HCT116 (cell line): Measurements from ENCODE around the gene C8A. TPM values are rescaled to one million over a fixed set of nuclear protein-coding genes. Genes with fewer than 3 reads are reported as not detected.

Experiments used
- ATAC-seq: fragments of 200-7000 bp; cut with Tn5 transposase; 2 replicates; pipeline ENCODE4 v1.9.1; 2020; ENCODE audit warnings: mild to moderate bottlenecking, moderate library complexity
- BruUV-seq: library from RNA; stranded (reverse); fragments of 400-500 nt; replicated peaks from 2 replicates; lab custom pipeline; 2021; lab: Mats Ljungman, UMichigan
- CTCF ChIA-PET: fragments of 300-600 bp; sonication (Branson Sonifier 250); formaldehyde crosslinking; loops from one replicate; lab custom pipeline; 2021; ENCODE audit warnings: antibody characterized with exemption; lab: Charles Lee
- POLR2A ChIA-PET: fragments of 300-600, 350-600 bp; sonication (Branson Sonifier 250); formaldehyde crosslinking; loops from one replicate; lab custom pipeline; 2021; ENCODE audit warnings: antibody characterized with exemption; lab: Charles Lee
- RAD21 ChIA-PET, 2 experiments: fragments of 300-600 bp; sonication (Branson Sonifier 250); formaldehyde crosslinking; loops; one replicate each; lab custom pipeline; 2023; ENCODE audit warnings: low total read pairs in 2 of 2; ENCODE audit not compliant: uncharacterized antibody in 2 of 2, unreplicated experiment in 2 of 2, low non-redundant PET in 1 of 2; lab: Charles Lee
- DNase-seq: peaks from one replicate; pipeline ENCODE4 v3.0.0-alpha.2; 2010; ENCODE audit warnings: low read depth, low spot score
- H2AFZ ChIP-seq: fragments of 200-600 bp; shearing (Covaris generic), sonication (generic); 2 replicates; pipeline ENCODE4 v1.6.1; 2017; ENCODE audit warnings: low read depth, mixed run types, mixed read lengths, antibody characterized with exemption, low read length; ENCODE audit not compliant: poor library complexity, severe bottlenecking
- H3K27ac ChIP-seq: 2 replicates; pipeline ENCODE4 v1.5.1; 2012; ENCODE audit warnings: low read depth, low read length
- H3K27me3 ChIP-seq: fragments of 200-600 bp; sonication (generic); 2 replicates; pipeline ENCODE4 v1.6.1; 2016; ENCODE audit warnings: mixed run types, low read length, mixed read lengths; ENCODE audit not compliant: insufficient read depth
- H3K36me3 ChIP-seq, 2 experiments: fragments of 200-500 bp in 1 of 2; fragments of 200-600 bp in 1 of 2; sonication (Bioruptor generic) in 1 of 2; sonication (generic) in 1 of 2; 2 replicates each; pipeline versions ENCODE4 v1.5.1 to v1.6.1; 2014 to 2016; ENCODE audit warnings: low read length in 2 of 2, inconsistent platforms in 1 of 2, mixed read lengths in 1 of 2, mixed run types in 1 of 2; ENCODE audit not compliant: insufficient read depth in 2 of 2, control insufficient read depth in 1 of 2
- H3K4me1 ChIP-seq, 2 experiments: fragments of 200-600 bp in 1 of 2; sonication (generic) in 1 of 2; 2 replicates each; pipeline versions ENCODE4 v1.5.1 to v1.6.1; 2012 to 2017; ENCODE audit warnings: low read length in 2 of 2, inconsistent platforms in 1 of 2, mild to moderate bottlenecking in 1 of 2, mixed read lengths in 1 of 2, mixed run types in 1 of 2, moderate library complexity in 1 of 2; ENCODE audit not compliant: insufficient read depth in 2 of 2, control insufficient read depth in 1 of 2
- H3K4me2 ChIP-seq: fragments of 200-600 bp; sonication (generic); 2 replicates; pipeline ENCODE4 v1.6.1; 2017; ENCODE audit warnings: mixed run types, low read length, mixed read lengths
- H3K4me3 ChIP-seq, 2 experiments: fragments of 200-600 bp in 1 of 2; sonication (generic) in 1 of 2; replicated peaks in 1 of 2; 2 replicates each; pipeline ENCODE4 v1.5.1; 2011 to 2016; ENCODE audit warnings: low read length in 2 of 2, control low read depth in 1 of 2, low read depth in 1 of 2, mild to moderate bottlenecking in 1 of 2, mixed read lengths in 1 of 2, mixed run types in 1 of 2
- H3K79me2 ChIP-seq: fragments of 200-600 bp; sonication (generic); 2 replicates; pipeline ENCODE4 v1.6.1; 2017; ENCODE audit warnings: mild to moderate bottlenecking, mixed run types, low read length, moderate library complexity, mixed read lengths; ENCODE audit not compliant: insufficient read depth
- H3K9ac ChIP-seq: fragments of 200-600 bp; sonication (generic); 2 replicates; pipeline ENCODE4 v1.6.1; 2016; ENCODE audit warnings: low read length, mixed read lengths
- H3K9me2 ChIP-seq: fragments of 200-600 bp; sonication (generic), shearing (Covaris generic); 2 replicates; pipeline ENCODE4 v1.6.1; 2017; ENCODE audit warnings: mixed run types, mild to moderate bottlenecking, moderate library complexity; ENCODE audit not compliant: insufficient read depth
- H3K9me3 ChIP-seq, 2 experiments: fragments of 200-500 bp in 1 of 2; fragments of 200-600 bp in 1 of 2; sonication (Bioruptor generic) in 1 of 2; sonication (generic) in 1 of 2; 2 replicates each; pipeline ENCODE4 v1.6.1; 2014 to 2017; ENCODE audit warnings: low read length in 2 of 2, mixed read lengths in 2 of 2, inconsistent platforms in 1 of 2, low read depth in 1 of 2, mild to moderate bottlenecking in 1 of 2, mixed run types in 1 of 2, moderate library complexity in 1 of 2; ENCODE audit not compliant: control insufficient read depth in 1 of 2, insufficient read depth in 1 of 2
- H4K20me1 ChIP-seq: fragments of 200-600 bp; sonication (generic), shearing (Covaris generic); 2 replicates; pipeline ENCODE4 v1.6.1; 2017; ENCODE audit warnings: mixed run types, mild to moderate bottlenecking, moderate library complexity; ENCODE audit not compliant: insufficient read depth
- CBX3 ChIP-seq: IDR thresholded peaks from 2 replicates; pipeline ENCODE4 v1.6.1; 2012; ENCODE audit warnings: low read depth
- CEBPB ChIP-seq: IDR thresholded peaks from 2 replicates; pipeline ENCODE4 v1.6.1; 2012; ENCODE audit warnings: low read depth
- EGR1 ChIP-seq: IDR thresholded peaks from 2 replicates; pipeline ENCODE4 v1.6.1; 2012; ENCODE audit warnings: low read depth
- EZH2phosphoT487 ChIP-seq: fragments of 200-600 bp; IDR thresholded peaks from 2 replicates; pipeline ENCODE4 v1.6.1; 2018; ENCODE audit warnings: antibody characterized with exemption, borderline replicate concordance
- FOSL1 ChIP-seq: IDR thresholded peaks from 2 replicates; pipeline ENCODE4 v1.6.1; 2012; ENCODE audit warnings: low read depth
- JUND ChIP-seq: IDR thresholded peaks from 2 replicates; pipeline ENCODE4 v1.6.1; 2012
- POLR2A ChIP-seq: IDR thresholded peaks from 2 replicates; pipeline ENCODE4 v1.7.0; 2011; ENCODE audit warnings: borderline replicate concordance; ENCODE audit not compliant: insufficient read depth, insufficient read length; ENCODE audit errors: extremely low read depth
- POLR2AphosphoS5 ChIP-seq: IDR thresholded peaks from 2 replicates; pipeline ENCODE4 v1.6.1; 2011; ENCODE audit warnings: mild to moderate bottlenecking, low read depth, low read length, moderate library complexity
- RAD21 ChIP-seq: IDR thresholded peaks from 2 replicates; pipeline ENCODE4 v1.6.1; 2012; ENCODE audit warnings: low read depth, mild to moderate bottlenecking
- REST ChIP-seq: IDR thresholded peaks from 2 replicates; pipeline ENCODE4 v1.6.1; 2012; ENCODE audit warnings: low read depth
- SIN3A ChIP-seq: IDR thresholded peaks from 2 replicates; pipeline ENCODE4 v1.6.1; 2012; ENCODE audit warnings: low read depth
- SP1 ChIP-seq: IDR thresholded peaks from 2 replicates; pipeline ENCODE4 v1.6.1; 2012; ENCODE audit warnings: low read depth
- TCF7L2 ChIP-seq: IDR thresholded peaks from 2 replicates; pipeline ENCODE4 v1.7.0; 2011; ENCODE audit warnings: borderline replicate concordance, inconsistent platforms; ENCODE audit not compliant: insufficient read depth, insufficient read length; ENCODE audit errors: extremely low read depth
- ZNF274 ChIP-seq: fragments of 200-500 bp; sonication (Bioruptor generic); IDR thresholded peaks from 2 replicates; pipeline ENCODE4 v1.6.1; 2014; ENCODE audit warnings: mild to moderate bottlenecking, low read depth, low read length, inconsistent platforms
- intact Hi-C: fragments of 100-400 bp; cut with micrococcal nuclease; formaldehyde crosslinking; loops from 2 replicates; pipeline ENCODE4 v1.10.0; 2022
- total RNA-seq: library from RNA; stranded (reverse); gene quantifications from one replicate; pipeline ENCODE4 v1.2.1, GENCODE V29; 2021; ENCODE audit not compliant: unreplicated experiment
- TF ChIP-seq, protein P1 (sequence below): IDR thresholded peaks from 2 replicates; pipeline ENCODE4 v1.6.1; 2011; ENCODE audit warnings: mild to moderate bottlenecking, low read length, moderate library complexity; ENCODE audit not compliant: insufficient replicate concordance; ENCODE audit errors: extremely low read depth
- TF ChIP-seq, protein P2 (sequence below), 3 experiments: fragments of 200-600 bp in 1 of 3; sonication (generic) in 1 of 3; IDR thresholded peaks in 2 of 3; conservative IDR thresholded peaks in 1 of 3; 2 replicates each; pipeline ENCODE4 v1.5.1; 2012 to 2017; ENCODE audit warnings: low read depth in 2 of 3, low read length in 2 of 3, antibody characterized with exemption in 1 of 3, borderline replicate concordance in 1 of 3, control low read depth in 1 of 3, mild to moderate bottlenecking in 1 of 3, mixed read lengths in 1 of 3, mixed run types in 1 of 3, moderate library complexity in 1 of 3; ENCODE audit not compliant: insufficient read depth in 1 of 3
- TF ChIP-seq, protein P3 (sequence below): IDR thresholded peaks from 2 replicates; pipeline ENCODE4 v1.6.1; 2012

Gene C8A
- total RNA-seq, 1 experiment from 2014 or later: 0.10 TPM

DNA sequence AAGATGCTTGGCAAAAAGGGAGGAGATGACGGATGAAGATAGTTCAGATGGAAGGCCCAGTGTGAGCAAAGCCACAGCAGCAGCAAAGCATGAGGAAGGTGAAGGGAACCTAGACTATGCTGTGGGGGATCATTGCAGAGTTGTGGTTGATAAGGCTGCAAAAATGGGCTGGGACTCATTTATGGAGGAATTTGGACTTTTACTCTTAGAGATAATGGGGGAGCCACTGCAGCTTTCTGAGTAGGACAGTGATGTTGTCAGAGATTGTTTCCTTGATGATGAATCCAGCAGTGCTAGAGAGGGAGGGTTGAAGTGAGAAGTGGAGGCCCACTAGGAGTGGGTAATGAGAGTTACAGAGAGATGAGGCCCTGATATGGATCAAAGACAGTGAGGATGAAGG lies 2.1 kb upstream of the C8A start:
- ChIA-PET RAD21 (no interaction called here), CTCF (no interaction called here), POLR2A (no interaction called here)
- Histone ChIP-seq H3K9me3 (no peaks in the 10 kb centered on the region), H3K4me1 (no peaks in the 10 kb centered on the region), H3K9me2 (no peaks in the 10 kb centered on the region), H3K4me2 (no peak overlapping the region), H3K9ac (no peak overlapping the region), H3K27me3 (peaks cover 26% of the 10 kb centered on the region), H3K36me3 (no peaks in the 10 kb centered on the region), H2AFZ (no peak overlapping the region), H4K20me1 (no peaks in the 10 kb centered on the region), H3K79me2 (no peaks in the 10 kb centered on the region), H3K27ac (no peak overlapping the region), H3K4me3 (no peak overlapping the region)
- DNase-seq (no peak), ATAC-seq (no peak)
- BruUV-seq: no TSS peak
- intact Hi-C loops: no loop called here
- TF ChIP-seq, protein P1, sequence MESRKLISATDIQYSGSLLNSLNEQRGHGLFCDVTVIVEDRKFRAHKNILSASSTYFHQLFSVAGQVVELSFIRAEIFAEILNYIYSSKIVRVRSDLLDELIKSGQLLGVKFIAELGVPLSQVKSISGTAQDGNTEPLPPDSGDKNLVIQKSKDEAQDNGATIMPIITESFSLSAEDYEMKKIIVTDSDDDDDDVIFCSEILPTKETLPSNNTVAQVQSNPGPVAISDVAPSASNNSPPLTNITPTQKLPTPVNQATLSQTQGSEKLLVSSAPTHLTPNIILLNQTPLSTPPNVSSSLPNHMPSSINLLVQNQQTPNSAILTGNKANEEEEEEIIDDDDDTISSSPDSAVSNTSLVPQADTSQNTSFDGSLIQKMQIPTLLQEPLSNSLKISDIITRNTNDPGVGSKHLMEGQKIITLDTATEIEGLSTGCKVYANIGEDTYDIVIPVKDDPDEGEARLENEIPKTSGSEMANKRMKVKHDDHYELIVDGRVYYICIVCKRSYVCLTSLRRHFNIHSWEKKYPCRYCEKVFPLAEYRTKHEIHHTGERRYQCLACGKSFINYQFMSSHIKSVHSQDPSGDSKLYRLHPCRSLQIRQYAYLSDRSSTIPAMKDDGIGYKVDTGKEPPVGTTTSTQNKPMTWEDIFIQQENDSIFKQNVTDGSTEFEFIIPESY: no peak
- no peak for TF ChIP-seq REST
- no peak for TF ChIP-seq JUND
- no peak for TF ChIP-seq ZNF274
- no peak for TF ChIP-seq CBX3
- no peak for TF ChIP-seq EZH2phosphoT487
- no peak for TF ChIP-seq POLR2A
- no peak for TF ChIP-seq POLR2AphosphoS5
- TF ChIP-seq EGR1: no peak
- no peak for TF ChIP-seq CEBPB
- TF ChIP-seq SIN3A: no peak
- TF ChIP-seq RAD21: no peak
- no peak for TF ChIP-seq SP1
- TF ChIP-seq TCF7L2: no peak
- TF ChIP-seq, protein P2, sequence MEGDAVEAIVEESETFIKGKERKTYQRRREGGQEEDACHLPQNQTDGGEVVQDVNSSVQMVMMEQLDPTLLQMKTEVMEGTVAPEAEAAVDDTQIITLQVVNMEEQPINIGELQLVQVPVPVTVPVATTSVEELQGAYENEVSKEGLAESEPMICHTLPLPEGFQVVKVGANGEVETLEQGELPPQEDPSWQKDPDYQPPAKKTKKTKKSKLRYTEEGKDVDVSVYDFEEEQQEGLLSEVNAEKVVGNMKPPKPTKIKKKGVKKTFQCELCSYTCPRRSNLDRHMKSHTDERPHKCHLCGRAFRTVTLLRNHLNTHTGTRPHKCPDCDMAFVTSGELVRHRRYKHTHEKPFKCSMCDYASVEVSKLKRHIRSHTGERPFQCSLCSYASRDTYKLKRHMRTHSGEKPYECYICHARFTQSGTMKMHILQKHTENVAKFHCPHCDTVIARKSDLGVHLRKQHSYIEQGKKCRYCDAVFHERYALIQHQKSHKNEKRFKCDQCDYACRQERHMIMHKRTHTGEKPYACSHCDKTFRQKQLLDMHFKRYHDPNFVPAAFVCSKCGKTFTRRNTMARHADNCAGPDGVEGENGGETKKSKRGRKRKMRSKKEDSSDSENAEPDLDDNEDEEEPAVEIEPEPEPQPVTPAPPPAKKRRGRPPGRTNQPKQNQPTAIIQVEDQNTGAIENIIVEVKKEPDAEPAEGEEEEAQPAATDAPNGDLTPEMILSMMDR (IDR thresholded peaks at IDR 0.05 in 2 of 3, conservative IDR thresholded peaks at IDR 0.05 in 1 of 3; ENCODE audit: borderline replicate concordance in 1 of 3, insufficient read depth in 1 of 3, low read depth in 2 of 3, low read length in 2 of 3): no peak
- TF ChIP-seq FOSL1: no peak
- TF ChIP-seq, protein P3, sequence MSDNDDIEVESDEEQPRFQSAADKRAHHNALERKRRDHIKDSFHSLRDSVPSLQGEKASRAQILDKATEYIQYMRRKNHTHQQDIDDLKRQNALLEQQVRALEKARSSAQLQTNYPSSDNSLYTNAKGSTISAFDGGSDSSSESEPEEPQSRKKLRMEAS: no peak
